Spleen (tissue), 11 donors: ENCODE results near the gene GADD45G. TPM values are rescaled to one million over a fixed set of nuclear protein-coding genes. Genes with fewer than 3 reads are reported as not detected.

ENCODE experiments used
- DNase-seq: peaks from one replicate; pipeline ENCODE4 v3.0.0-alpha.2; 2020
- H3K27ac ChIP-seq, 8 donors: fragments of 200-600 bp; sonication (generic) in 7 of 8; 1 replicate in 4 of 8; 2 replicates in 4 of 8; pipeline versions ENCODE4 v1.5.0 to v1.8.0; 2016 to 2021; ENCODE audit warnings: inconsistent platforms in 4 of 8, mild to moderate bottlenecking in 4 of 8, moderate library complexity in 1 of 8
- H3K27me3 ChIP-seq, 7 donors: fragments of 200-600 bp; sonication (generic) in 6 of 7; replicated peaks in 1 of 7; 1 replicate in 4 of 7; 2 replicates in 3 of 7; pipeline versions ENCODE4 v1.5.0 to v1.8.0; 2016 to 2021; ENCODE audit warnings: inconsistent platforms in 3 of 7, mild to moderate bottlenecking in 1 of 7
- H3K36me3 ChIP-seq, 6 donors: fragments of 200-600 bp; sonication (generic) in 5 of 6; 1 replicate in 4 of 6; 2 replicates in 2 of 6; pipeline versions ENCODE4 v1.5.0 to v1.8.0; 2016 to 2021; ENCODE audit warnings: inconsistent platforms in 2 of 6
- H3K4me1 ChIP-seq, 6 donors: fragments of 200-600 bp; sonication (generic) in 5 of 6; 1 replicate in 3 of 6; 2 replicates in 3 of 6; pipeline versions ENCODE4 v1.5.0 to v1.8.0; 2016 to 2021; ENCODE audit warnings: inconsistent platforms in 3 of 6
- H3K4me3 ChIP-seq, 8 donors: fragments of 200-600 bp; sonication (generic) in 7 of 8; 1 replicate in 4 of 8; 2 replicates in 4 of 8; pipeline versions ENCODE4 v1.5.0 to v1.8.0; 2016 to 2021; ENCODE audit warnings: inconsistent platforms in 4 of 8, mild to moderate bottlenecking in 4 of 8, moderate library complexity in 2 of 8
- H3K9me3 ChIP-seq, 8 donors: fragments of 200-600 bp; sonication (generic) in 7 of 8; 1 replicate in 4 of 8; 2 replicates in 4 of 8; pipeline versions ENCODE4 v1.5.0 to v1.8.0; 2016 to 2021; ENCODE audit warnings: inconsistent platforms in 4 of 8
- POLR2A ChIP-seq, 3 donors: fragments of 450-650 bp; IDR thresholded peaks; one replicate each; pipeline ENCODE4 v1.5.1; 2017; ENCODE audit warnings: antibody characterized with exemption in 3 of 3, mild to moderate bottlenecking in 1 of 3
- POLR2AphosphoS5 ChIP-seq, 3 donors: sonication (generic); formaldehyde crosslinking; IDR thresholded peaks; one replicate each; pipeline ENCODE4 v1.5.1; 2017; ENCODE audit warnings: antibody characterized with exemption in 3 of 3
- whole genome bisulfite sequencing, 5 donors: extraction: QIAGEN DNeasy Blood & Tissue Kit in 3 of 5; methylation state at CpG; one replicate each; pipeline versions ENCODE4 v1.1.5 to v1.1.7; 2013 to 2018; 5-methylcytosine and 5-hydroxymethylcytosine counted together
- intact Hi-C: fragments of 100-400 bp; cut with DNase I; formaldehyde crosslinking; loops from one replicate; pipeline ENCODE4 v1.15.0; 2023; ENCODE audit warnings: low total_unique reads
- polyA plus RNA-seq, 3 donors: library from polyadenylated mRNA; stranded (reverse); fragments of 200-250 nt; gene quantifications; one replicate each; pipeline ENCODE4 v1.2.1, GENCODE V29; 2013
- total RNA-seq, 7 donors: library from RNA; depleted of rRNA in 3 of 7; stranded (reverse); fragments of >200 nt in 3 of 7; fragmentation: NEBNext Ultra II Directional in 4 of 7; extraction: Animal tissue kit (Norgen Biotek cat#: 25700) in 4 of 7; gene quantifications; one replicate each; pipeline versions ENCODE4 v1.1.0 to v1.2.1, GENCODE V29; 2016 to 2021
- TF ChIP-seq, protein P1 (sequence below), 11 experiments: fragments of 200-600 bp in 7 of 11; fragments of 450-650 bp in 4 of 11; sonication (generic) in 4 of 11; IDR thresholded peaks in 8 of 11; conservative IDR thresholded peaks in 3 of 11; 1 replicate in 7 of 11; 2 replicates in 4 of 11; pipeline versions ENCODE4 v1.4.0 to v1.8.0; 2016 to 2021; ENCODE audit warnings: antibody characterized with exemption in 11 of 11, inconsistent platforms in 4 of 11, mild to moderate bottlenecking in 1 of 11
- donor health status: healthy with polysubstance abuse.
- donor health status: DM: no; HTN: no; CAD: no; lungs with moderate emphysema.
- donor health status: DM: no; HTN: no; CAD: no.
- donor health status: Bipolar disorder and iron deficiency.
- donor health status: healthy.
- donor health status: DM: no; HTN: no; CAD: no.
- donor health status: DM: yes; HTN: yes; CAD: no.

GADD45G gene
- total and polyA plus RNA-seq, 10 donors = 2.0 to 17.6 (median 4.2) TPM

DNA sequence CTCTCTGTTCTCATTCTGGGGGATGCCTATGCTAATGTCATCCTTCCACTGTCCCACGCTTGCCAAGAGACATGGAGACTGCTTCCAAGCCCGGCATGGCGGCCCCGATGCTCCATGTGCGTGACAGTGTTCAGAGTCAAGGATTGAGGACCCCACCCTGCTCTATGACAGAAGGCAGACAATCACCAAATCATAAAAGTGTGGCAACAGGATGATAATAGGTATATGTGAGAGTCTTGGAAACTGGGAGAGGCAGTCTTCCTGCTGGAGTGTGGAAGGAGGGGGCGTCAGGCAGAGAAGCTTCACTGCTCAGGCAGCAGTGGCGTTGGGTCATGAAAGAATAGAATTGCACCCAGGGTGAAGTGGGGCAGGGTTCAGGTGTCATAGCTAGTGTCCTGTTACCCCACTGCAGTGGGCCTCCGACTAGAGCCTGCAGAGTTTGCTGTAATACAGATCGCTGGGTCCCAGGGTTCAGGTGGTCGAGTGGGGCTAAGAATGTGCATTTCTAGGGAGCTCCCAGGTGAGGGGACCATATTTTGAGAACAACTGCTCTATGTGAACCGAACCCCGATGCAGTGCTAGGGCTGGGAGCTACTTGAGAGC, 12.5 kb upstream of the GADD45G start:
- Histone ChIP-seq H3K27ac (no peak overlapping the region), H3K36me3 (no peaks in the 10 kb centered on the region), H3K9me3 (no peaks in the 10 kb centered on the region), H3K4me1 (no peaks in the 10 kb centered on the region), H3K27me3 (peaks cover 0 to 13% (median 0%) of the 10 kb centered on the region in 7 donors), H3K4me3 (no peak overlapping the region)
- intact Hi-C loops = no loop called here
- 87 to 95% (median 95%) methylated on average over 12 of the region's 12 CpGs for WGBS, 5 donors
- no peak for DNase-seq
- no peak for TF ChIP-seq POLR2AphosphoS5 (IDR thresholded peaks at IDR 0.05)
- TF ChIP-seq POLR2A (IDR thresholded peaks at IDR 0.05) = no peak
- TF ChIP-seq, protein P1, sequence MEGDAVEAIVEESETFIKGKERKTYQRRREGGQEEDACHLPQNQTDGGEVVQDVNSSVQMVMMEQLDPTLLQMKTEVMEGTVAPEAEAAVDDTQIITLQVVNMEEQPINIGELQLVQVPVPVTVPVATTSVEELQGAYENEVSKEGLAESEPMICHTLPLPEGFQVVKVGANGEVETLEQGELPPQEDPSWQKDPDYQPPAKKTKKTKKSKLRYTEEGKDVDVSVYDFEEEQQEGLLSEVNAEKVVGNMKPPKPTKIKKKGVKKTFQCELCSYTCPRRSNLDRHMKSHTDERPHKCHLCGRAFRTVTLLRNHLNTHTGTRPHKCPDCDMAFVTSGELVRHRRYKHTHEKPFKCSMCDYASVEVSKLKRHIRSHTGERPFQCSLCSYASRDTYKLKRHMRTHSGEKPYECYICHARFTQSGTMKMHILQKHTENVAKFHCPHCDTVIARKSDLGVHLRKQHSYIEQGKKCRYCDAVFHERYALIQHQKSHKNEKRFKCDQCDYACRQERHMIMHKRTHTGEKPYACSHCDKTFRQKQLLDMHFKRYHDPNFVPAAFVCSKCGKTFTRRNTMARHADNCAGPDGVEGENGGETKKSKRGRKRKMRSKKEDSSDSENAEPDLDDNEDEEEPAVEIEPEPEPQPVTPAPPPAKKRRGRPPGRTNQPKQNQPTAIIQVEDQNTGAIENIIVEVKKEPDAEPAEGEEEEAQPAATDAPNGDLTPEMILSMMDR (IDR thresholded peaks at IDR 0.05 in 8 of 11, conservative IDR thresholded peaks at IDR 0.05 in 3 of 11) = no peak

GRCh38 chr9:89592963-89593726, 11.7 kb upstream of the GADD45G start:
- TF ChIP-seq POLR2A (IDR thresholded peaks at IDR 0.05) (no peak), POLR2AphosphoS5 (IDR thresholded peaks at IDR 0.05) (no peak)
- TF ChIP-seq, protein P1 (IDR thresholded peaks at IDR 0.05 in 8 of 11, conservative IDR thresholded peaks at IDR 0.05 in 3 of 11) = no peak
- intact Hi-C loops = no loop called here
- no peaks in the 10 kb centered on the region for H3K9me3 ChIP-seq
- no peak for DNase-seq
- no peaks in the 10 kb centered on the region for H3K36me3 ChIP-seq
- no peak overlapping the region for H3K4me3 ChIP-seq
- H3K27me3 ChIP-seq = peaks cover 0 to 13% (median 0%) of the 10 kb centered on the region in 7 donors
- H3K4me1 ChIP-seq = no peaks in the 10 kb centered on the region
- WGBS, 5 donors = 71 to 78% (median 75%) methylated on average over 13 of the region's 13 CpGs
- H3K27ac ChIP-seq = no peak overlapping the region

- Histone ChIP-seq H3K4me1 (no peaks in the 10 kb centered on the region), H3K27me3 (peaks cover 0 to 13% (median 0%) of the 10 kb centered on the region in 7 donors), H3K27ac (no peak overlapping the region), H3K36me3 (no peaks in the 10 kb centered on the region), H3K9me3 (no peaks in the 10 kb centered on the region), H3K4me3 (no peak overlapping the region)
- TF ChIP-seq, protein P1 (IDR thresholded peaks at IDR 0.05 in 8 of 11, conservative IDR thresholded peaks at IDR 0.05 in 3 of 11) = peak in 10 of 11 experiments; percentile 32 to 79 (median 58)
- TF ChIP-seq POLR2AphosphoS5 (IDR thresholded peaks at IDR 0.05) = no peak
- 43 to 67% (median 56%) methylated on average over 10 to 14 of the region's 14 CpGs for WGBS, 5 donors
- DNase-seq = peak; percentile 82
- intact Hi-C loops = no loop called here
Observed at GRCh38 chr9:89593727-89594427, 10.9 kb upstream of the GADD45G start.
